Panc1 (cell line): ENCODE measurements around the gene HSBP1L1. TPM values are rescaled to one million over a fixed set of nuclear protein-coding genes. Genes with fewer than 3 reads are reported as not detected.

Experiments used
- ATAC-seq: fragments of 200-7000 bp; cut with Tn5 transposase; 2 replicates; pipeline ENCODE4 v1.9.1; 2020; ENCODE audit warnings: mild to moderate bottlenecking, moderate library complexity
- BruUV-seq: library from RNA; stranded (reverse); fragments of 400-500 nt; replicated peaks from 2 replicates; lab custom pipeline; 2021; lab: Mats Ljungman, UMichigan
- CTCF ChIA-PET: fragments of 300-600 bp; sonication (Branson Sonifier 250); formaldehyde crosslinking; loops from one replicate; lab custom pipeline; 2022; ENCODE audit warnings: antibody characterized with exemption; lab: Charles Lee
- POLR2A ChIA-PET: fragments of 300-600 bp; sonication (Branson Sonifier 250); formaldehyde crosslinking; loops from one replicate; lab custom pipeline; 2022; ENCODE audit warnings: antibody characterized with exemption; lab: Charles Lee
- DNase-seq: peaks from one replicate; pipeline ENCODE4 v3.0.0-alpha.2; 2010; ENCODE audit warnings: low read depth, low spot score
- H3K27ac ChIP-seq: 2 replicates; pipeline ENCODE4 v1.5.1; 2011; ENCODE audit warnings: mild to moderate bottlenecking, low read length, inconsistent platforms
- H3K27me3 ChIP-seq: fragments of 200-500 bp; sonication (Bioruptor generic); 2 replicates; pipeline ENCODE4 v1.6.0; 2014; ENCODE audit warnings: low read length, inconsistent platforms; ENCODE audit not compliant: control insufficient read depth, insufficient read depth
- H3K36me3 ChIP-seq: fragments of 200-500 bp; sonication (Bioruptor generic); 2 replicates; pipeline ENCODE4 v1.5.1; 2014; ENCODE audit warnings: inconsistent platforms, mild to moderate bottlenecking, low read length, moderate library complexity; ENCODE audit not compliant: control insufficient read depth, insufficient read depth
- H3K4me1 ChIP-seq: 2 replicates; pipeline ENCODE4 v1.5.1; 2011; ENCODE audit warnings: inconsistent platforms, mild to moderate bottlenecking, low read length, moderate library complexity; ENCODE audit not compliant: control insufficient read depth, insufficient read depth
- H3K4me3 ChIP-seq, 2 experiments: 2 replicates each; pipeline ENCODE4 v1.5.1; 2011 to 2012; ENCODE audit warnings: low read depth in 2 of 2, low read length in 2 of 2, mild to moderate bottlenecking in 2 of 2, inconsistent platforms in 1 of 2, moderate library complexity in 1 of 2
- H3K9me3 ChIP-seq: fragments of 200-500 bp; sonication (Bioruptor generic); 2 replicates; pipeline ENCODE4 v1.5.1; 2014; ENCODE audit warnings: low read depth, mild to moderate bottlenecking, inconsistent platforms, low read length, moderate library complexity; ENCODE audit not compliant: control insufficient read depth, insufficient read depth
- CTCF ChIP-seq: fragments of 450-650 bp; IDR thresholded peaks from 2 replicates; pipeline ENCODE4 v1.5.1; 2017; ENCODE audit warnings: mild to moderate bottlenecking
- POLR2AphosphoS5 ChIP-seq: IDR thresholded peaks from 2 replicates; pipeline ENCODE4 v1.6.1; 2012; ENCODE audit warnings: mild to moderate bottlenecking, low read depth, low read length, moderate library complexity
- REST ChIP-seq, 2 experiments: IDR thresholded peaks; 2 replicates each; pipeline ENCODE4 v1.6.1; 2011 to 2012; ENCODE audit warnings: low read depth in 2 of 2, control low read depth in 1 of 2, low read length in 1 of 2, mild to moderate bottlenecking in 1 of 2, moderate library complexity in 1 of 2; ENCODE audit not compliant: insufficient read depth in 1 of 2
- SIN3A ChIP-seq: IDR thresholded peaks from 2 replicates; pipeline ENCODE4 v1.6.1; 2012; ENCODE audit warnings: low read depth, mild to moderate bottlenecking, low read length, moderate library complexity, borderline replicate concordance; ENCODE audit not compliant: insufficient read depth
- TCF7L2 ChIP-seq: IDR thresholded peaks from 2 replicates; pipeline ENCODE4 v1.6.1; 2011; ENCODE audit warnings: mild to moderate bottlenecking, low read depth, low read length, inconsistent platforms
- in situ Hi-C: cut with HindIII; loops from 2 replicates; pipeline ENCODE4 v1.10.0; 2016; ENCODE audit warnings: low sequenced_read_pairs, low pct_unique_long_range_greater_than_20kb
- intact Hi-C: fragments of 100-400 bp; cut with micrococcal nuclease; formaldehyde crosslinking; loops from one replicate; pipeline ENCODE4 v1.10.0; 2022; ENCODE audit not compliant: unreplicated experiment
- total RNA-seq: library from RNA; stranded (reverse); gene quantifications from one replicate; pipeline ENCODE4 v1.2.1, GENCODE V29; 2021; ENCODE audit not compliant: unreplicated experiment

HSBP1L1 gene
- total RNA-seq, 1 experiment from 2014 or later = 45.4 TPM

- BruUV-seq = no TSS peak
- TF ChIP-seq TCF7L2 (no peak), REST (IDR thresholded peaks at IDR 0.05; ENCODE audit: insufficient read depth in 1 of 2, low read depth in 2 of 2, low read length in 1 of 2) (no peak), POLR2AphosphoS5 (no peak), SIN3A (no peak), CTCF (no peak)
- in situ Hi-C loops (no loop called here), intact Hi-C loops (loop anchor here (5.0 kb wide), 1 partner anchor 40 kb away; no protein-coding TSS in a partner anchor)
- Histone ChIP-seq H3K9me3 (no peaks in the 10 kb centered on the region), H3K4me3 (peak overlapping the region; percentile 68 to 87), H3K27me3 (no peaks in the 10 kb centered on the region), H3K36me3 (peaks cover 10% of the 10 kb centered on the region), H3K4me1 (peaks cover 16% of the 10 kb centered on the region), H3K27ac (peak overlapping the region; percentile 95)
- ATAC-seq (no peak), DNase-seq (no peak)
- ChIA-PET CTCF (no interaction called here), POLR2A (interaction anchor here (0.6 to 0.7 kb wide), 3 partner anchors 8 to 52 kb away, joined by 3 to 4 read pairs (median 4); no protein-coding TSS in a partner anchor)
Observed at GRCh38 chr18:79987566-79987965, 23.1 kb downstream of the HSBP1L1 start.

- Histone ChIP-seq H3K27ac (peak overlapping the region; percentile 95), H3K36me3 (peaks cover 10% of the 10 kb centered on the region), H3K4me1 (peaks cover 16% of the 10 kb centered on the region), H3K27me3 (no peaks in the 10 kb centered on the region), H3K4me3 (peak overlapping the region; percentile 68 to 87), H3K9me3 (no peaks in the 10 kb centered on the region)
- TF ChIP-seq SIN3A = no peak; the same call in 1 of the 2 replicates
- no peak for TF ChIP-seq TCF7L2
- no peak for TF ChIP-seq POLR2AphosphoS5
- no peak for TF ChIP-seq CTCF
- no peak; a peak in 1 of 4 replicates for TF ChIP-seq REST (IDR thresholded peaks at IDR 0.05; ENCODE audit: insufficient read depth in 1 of 2, low read depth in 2 of 2, low read length in 1 of 2)
- CTCF ChIA-PET = no interaction called here
- POLR2A ChIA-PET = interaction anchor here (0.6 to 0.7 kb wide), 3 partner anchors 8 to 146 kb away, joined by 4 read pairs; no protein-coding TSS in a partner anchor
- ATAC-seq (peak; percentile 86), DNase-seq (no peak)
- in situ Hi-C loops = no loop called here
- intact Hi-C loops = loop anchor here (5.0 kb wide), 1 partner anchor 39 kb away; no protein-coding TSS in a partner anchor
- no TSS peak for BruUV-seq
Observed at GRCh38 chr18:79988071-79988450, 23.6 kb downstream of the HSBP1L1 start.
